GM23338 (cell line): ENCODE results near the gene SPCS1. TPM values are rescaled to one million over a fixed set of nuclear protein-coding genes. Genes with fewer than 3 reads are reported as not detected.

ENCODE experiments used
- ATAC-seq: fragments of 200-7000 bp; cut with Tn5 transposase; 3 replicates; pipeline ENCODE4 v1.9.1; 2020
- DNase-seq: peaks from one replicate; pipeline ENCODE4 v3.0.0-alpha.2; 2015; ENCODE audit warnings: low spot score
- H2AFZ ChIP-seq: fragments of 200-600 bp; sonication (generic); 2 replicates; pipeline ENCODE4 v1.8.0; 2016; ENCODE audit warnings: antibody characterized with exemption, mild to moderate bottlenecking, moderate library complexity
- H3F3A ChIP-seq: fragments of 200-600 bp; sonication (generic); replicated peaks from 2 replicates; pipeline ENCODE4 v1.8.0; 2017; ENCODE audit warnings: antibody characterized with exemption, mixed run types, low read depth
- H3K27ac ChIP-seq: fragments of 200-600 bp; sonication (generic); 2 replicates; pipeline ENCODE4 v1.6.1; 2016; ENCODE audit warnings: low read depth
- H3K27me3 ChIP-seq: fragments of 200-600 bp; sonication (generic); 2 replicates; pipeline ENCODE4 v1.8.0; 2016; ENCODE audit warnings: mild to moderate bottlenecking, mixed run types, moderate library complexity; ENCODE audit not compliant: insufficient read depth
- H3K36me3 ChIP-seq: fragments of 200-600 bp; sonication (generic); 2 replicates; pipeline ENCODE4 v1.8.0; 2016; ENCODE audit warnings: mild to moderate bottlenecking; ENCODE audit not compliant: insufficient read depth
- H3K4me1 ChIP-seq: fragments of 200-600 bp; sonication (generic); 2 replicates; pipeline ENCODE4 v1.8.0; 2016; ENCODE audit warnings: mild to moderate bottlenecking, moderate library complexity; ENCODE audit not compliant: insufficient read depth
- H3K4me2 ChIP-seq: fragments of 200-600 bp; sonication (generic); 2 replicates; pipeline ENCODE4 v1.7.1; 2017; ENCODE audit warnings: mixed run types
- H3K4me3 ChIP-seq: fragments of 200-600 bp; sonication (generic); 2 replicates; pipeline ENCODE4 v1.6.1; 2016; ENCODE audit warnings: mixed run types
- H3K79me2 ChIP-seq: fragments of 200-600 bp; sonication (generic); replicated peaks from 2 replicates; pipeline ENCODE4 v1.8.0; 2017; ENCODE audit warnings: mild to moderate bottlenecking; ENCODE audit not compliant: insufficient read depth
- H3K9me2 ChIP-seq: fragments of 200-600 bp; sonication (generic); 2 replicates; pipeline ENCODE4 v1.8.0; 2017; ENCODE audit not compliant: insufficient read depth
- H4K20me1 ChIP-seq: fragments of 200-600 bp; sonication (generic); replicated peaks from 2 replicates; pipeline ENCODE4 v1.8.0; 2017; ENCODE audit warnings: mild to moderate bottlenecking; ENCODE audit not compliant: insufficient read depth
- H3K27ac Mint-ChIP-seq: 2 replicates; pipeline ENCODE4 v1.8.0; 2020; ENCODE audit warnings: inconsistent platforms, mild to moderate bottlenecking, moderate library complexity, mixed read lengths
- H3K27me3 Mint-ChIP-seq: 3 replicates; pipeline ENCODE4 v1.8.0; 2022; ENCODE audit warnings: low read depth, mild to moderate bottlenecking, moderate library complexity, mixed read lengths, inconsistent platforms; ENCODE audit not compliant: insufficient read depth, poor library complexity
- H3K36me3 Mint-ChIP-seq: 3 replicates; pipeline ENCODE4 v1.8.0; 2021; ENCODE audit warnings: low read depth, mild to moderate bottlenecking, inconsistent platforms, moderate library complexity, mixed read lengths
- H3K4me1 Mint-ChIP-seq: 3 replicates; pipeline ENCODE4 v1.8.0; 2020; ENCODE audit warnings: mild to moderate bottlenecking, inconsistent platforms, mixed read lengths
- H3K4me3 Mint-ChIP-seq: 3 replicates; pipeline ENCODE4 v1.8.0; 2021; ENCODE audit warnings: moderate library complexity, mild to moderate bottlenecking, inconsistent platforms, mixed read lengths
- H3K9me3 Mint-ChIP-seq: 3 replicates; pipeline ENCODE4 v1.8.0; 2020; ENCODE audit warnings: moderate library complexity, mild to moderate bottlenecking, inconsistent platforms, mixed read lengths
- CTCF ChIP-seq, 2 experiments: fragments of 200-600 bp in 1 of 2; sonication (generic) in 1 of 2; conservative IDR thresholded peaks; 2 replicates each; pipeline versions ENCODE4 v1.5.1 to v1.6.1; 2016 to 2017; ENCODE audit warnings: antibody characterized with exemption in 2 of 2, low read depth in 2 of 2, mild to moderate bottlenecking in 2 of 2, moderate library complexity in 1 of 2
- EZH2 ChIP-seq: fragments of 200-600 bp; sonication (generic); IDR thresholded peaks from one replicate; pipeline ENCODE4 v1.8.0; 2017; ENCODE audit warnings: antibody characterized with exemption, mild to moderate bottlenecking, low read depth; ENCODE audit not compliant: unreplicated experiment
- JUNB ChIP-seq: IDR thresholded peaks from one replicate; pipeline ENCODE4 v1.6.1; 2016; ENCODE audit warnings: antibody characterized with exemption; ENCODE audit not compliant: unreplicated experiment
- POLR2AphosphoS5 ChIP-seq: IDR thresholded peaks from 2 replicates; pipeline ENCODE4 v1.6.1; 2016; ENCODE audit warnings: antibody characterized with exemption, low read depth
- STAT1 ChIP-seq: IDR thresholded peaks from one replicate; pipeline ENCODE4 v1.6.1; 2016; ENCODE audit warnings: antibody characterized with exemption; ENCODE audit not compliant: unreplicated experiment
- ZNF114 ChIP-seq: fragments of 250-450 bp; sonication (Bioruptor Pico); IDR thresholded peaks from 2 replicates; pipeline ENCODE4 v1.5.0; 2020; ENCODE audit warnings: mild to moderate bottlenecking, moderate library complexity
- ZNF331 ChIP-seq: fragments of 250-450 bp; sonication (Bioruptor Pico); IDR thresholded peaks from 2 replicates; pipeline ENCODE4 v1.5.0; 2020; ENCODE audit warnings: low read depth, mild to moderate bottlenecking, moderate library complexity
- polyA plus RNA-seq: library from polyadenylated mRNA; unstranded; fragments of >200 nt; fragmentation: Nextera tagmentation; extraction: Ambion mirVana; gene quantifications from 2 replicates; pipeline ENCODE4 v1.2.1, GENCODE V29; 2016
- total RNA-seq: library from RNA; depleted of rRNA; stranded (reverse); fragments of >200 nt; shearing (Covaris generic); gene quantifications from 2 replicates; pipeline ENCODE4 v1.2.3, GENCODE V29; 2014

Gene SPCS1
- total and polyA plus RNA-seq, 2 experiments from 2014 or later, result 165 to 288 TPM

- TF ChIP-seq CTCF (conservative IDR thresholded peaks at IDR 0.05; ENCODE audit: low read depth in 2 of 2), result no peak
- no peak for TF ChIP-seq ZNF331 (CRISPR knock-in tag)
- no peak for TF ChIP-seq STAT1
- TF ChIP-seq EZH2, result no peak
Observed at GRCh38 chr3:52679811-52680210, 26.1 kb upstream of the SPCS1 start (continued).

DNA sequence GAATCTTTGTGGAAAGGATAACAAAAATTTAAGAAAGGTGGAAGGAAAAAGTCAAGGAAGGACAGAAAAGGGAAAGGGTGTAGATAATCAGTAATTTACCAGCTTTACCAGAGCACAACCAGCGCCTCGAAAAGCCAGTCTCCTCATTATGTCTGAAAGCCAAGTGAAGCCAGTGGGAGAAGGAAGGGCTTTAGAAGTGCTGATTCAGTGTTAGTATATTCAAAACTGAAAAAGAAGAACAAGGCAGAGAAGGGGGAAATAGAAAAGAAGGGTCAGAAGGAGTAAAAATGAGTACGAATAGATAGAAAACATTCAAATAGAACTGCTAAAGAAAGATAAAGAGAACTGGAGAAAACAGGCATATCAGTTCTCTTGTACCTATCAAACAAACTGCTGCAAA, 24.3 kb upstream of the SPCS1 start:
- H3K4me3 Mint-ChIP-seq, result no peak overlapping the region
- Histone ChIP-seq H3F3A (no peaks in the 10 kb centered on the region), H3K4me3 (no peak overlapping the region), H3K79me2 (peaks cover 63% of the 10 kb centered on the region), H3K36me3 (peaks cover 20% of the 10 kb centered on the region), H3K27me3 (no peaks in the 10 kb centered on the region), H4K20me1 (no peaks in the 10 kb centered on the region; the same call in 1 of the 2 replicates), H2AFZ (no peak overlapping the region), H3K9me2 (no peaks in the 10 kb centered on the region), H3K4me2 (no peak overlapping the region), H3K4me1 (peaks cover 8% of the 10 kb centered on the region; the same call in 1 of the 2 replicates), H3K27ac (no peak overlapping the region)
- TF ChIP-seq ZNF114 (CRISPR knock-in tag) (no peak), POLR2AphosphoS5 (no peak), JUNB (no peak)
- peaks cover 9% of the 10 kb centered on the region for H3K27me3 Mint-ChIP-seq
- DNase-seq (no peak), ATAC-seq (no peak)
- H3K9me3 Mint-ChIP-seq, result no peaks in the 10 kb centered on the region
- peaks cover 35% of the 10 kb centered on the region for H3K36me3 Mint-ChIP-seq
- peak overlapping the region; percentile 34 for H3K27ac Mint-ChIP-seq
- H3K4me1 Mint-ChIP-seq, result peaks cover 21% of the 10 kb centered on the region

DNA sequence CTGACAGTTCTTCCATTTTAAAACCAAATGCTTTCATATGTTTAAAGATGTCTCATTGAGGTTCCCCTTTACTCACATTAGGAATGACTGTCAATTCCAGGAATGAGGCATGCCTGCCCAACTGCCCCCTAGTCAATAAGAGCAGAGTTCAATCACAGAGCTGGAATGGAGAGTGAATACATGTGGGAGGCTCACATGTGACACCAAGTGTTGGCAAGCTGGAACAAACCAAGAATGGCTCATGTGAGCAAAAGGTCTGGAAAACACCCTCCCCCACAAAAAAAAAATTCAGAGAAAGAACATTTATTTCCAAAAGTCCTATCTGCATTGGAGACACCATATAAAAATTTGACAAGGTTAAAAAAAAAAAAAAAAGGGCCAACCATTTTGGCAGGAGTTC, 23.9 kb upstream of the SPCS1 start:
- Mint-ChIP-seq H3K36me3 (peaks cover 35% of the 10 kb centered on the region), H3K4me3 (no peak overlapping the region), H3K27ac (peak overlapping the region; percentile 34; the same call in 1 of the 2 replicates), H3K27me3 (peaks cover 9% of the 10 kb centered on the region), H3K9me3 (no peaks in the 10 kb centered on the region), H3K4me1 (peaks cover 23% of the 10 kb centered on the region)
- ATAC-seq (peak; percentile 19; the same call in 2 of the 3 replicates), DNase-seq (peak; percentile 42)
- H3K36me3 ChIP-seq, result peaks cover 17% of the 10 kb centered on the region
- TF ChIP-seq EZH2, result no peak
- peak in 1 of 2 experiments; percentile 40; a peak in 2 of 4 replicates for TF ChIP-seq CTCF (conservative IDR thresholded peaks at IDR 0.05; ENCODE audit: low read depth in 2 of 2)
- H3K27me3 ChIP-seq, result no peaks in the 10 kb centered on the region
- peaks cover 12% of the 10 kb centered on the region; the same call in 1 of the 2 replicates for H3K4me1 ChIP-seq
- no peaks in the 10 kb centered on the region; the same call in 1 of the 2 replicates for H4K20me1 ChIP-seq
- no peak overlapping the region for H3K4me3 ChIP-seq
- H3K9me2 ChIP-seq, result no peaks in the 10 kb centered on the region
- H3K4me2 ChIP-seq, result no peak overlapping the region
- no peaks in the 10 kb centered on the region for H3F3A ChIP-seq
- no peak overlapping the region for H2AFZ ChIP-seq
- peaks cover 67% of the 10 kb centered on the region for H3K79me2 ChIP-seq
- H3K27ac ChIP-seq, result no peak overlapping the region
